ENCODE data around the gene ACTC1.

The ACTC1 gene

GRCh38 chr15:34776606-34777105 is 18.7 kb downstream of the ACTC1 start:
- TF ChIP-seq CTCF (IDR thresholded peaks at IDR 0.05; ENCODE audit: low read depth, low read length) = no peak
- no peak overlapping the region for H3K4me3 ChIP-seq (ENCODE audit: low read depth, low read length)

GRCh38 chr15:34773917-34774316 is 21.4 kb downstream of the ACTC1 start:
- TF ChIP-seq CTCF (IDR thresholded peaks at IDR 0.05; ENCODE audit: low read depth, low read length) = no peak
- H3K4me3 ChIP-seq (ENCODE audit: low read depth, low read length) = no peak overlapping the region

GRCh38 chr15:34773013-34773412 is 22.3 kb downstream of the ACTC1 start:
- no peak for TF ChIP-seq CTCF (IDR thresholded peaks at IDR 0.05; ENCODE audit: low read depth, low read length)
- H3K4me3 ChIP-seq (ENCODE audit: low read depth, low read length) = no peak overlapping the region

GRCh38 chr15:34772312-34772711 is 23.0 kb downstream of the ACTC1 start:
- no peak overlapping the region for H3K4me3 ChIP-seq (ENCODE audit: low read depth, low read length)
- no peak for TF ChIP-seq CTCF (IDR thresholded peaks at IDR 0.05; ENCODE audit: low read depth, low read length)

GRCh38 chr15:34769711-34770110 is 25.6 kb downstream of the ACTC1 start:
- no peak overlapping the region for H3K4me3 ChIP-seq (ENCODE audit: low read depth, low read length)
- TF ChIP-seq CTCF (IDR thresholded peaks at IDR 0.05; ENCODE audit: low read depth, low read length) = no peak

GRCh38 chr15:34768530-34768929 is 26.8 kb downstream of the ACTC1 start:
- no peak overlapping the region for H3K4me3 ChIP-seq (ENCODE audit: low read depth, low read length)

GRCh38 chr15:34765741-34766140 is 29.6 kb downstream of the ACTC1 start:
- H3K4me3 ChIP-seq (ENCODE audit: low read depth, low read length) = no peak overlapping the region
- TF ChIP-seq CTCF (IDR thresholded peaks at IDR 0.05; ENCODE audit: low read depth, low read length) = no peak

More at GRCh38 chr15:34768530-34768929, 26.8 kb downstream of the ACTC1 start:
- no peak for TF ChIP-seq CTCF (IDR thresholded peaks at IDR 0.05; ENCODE audit: low read depth, low read length)
